AG04450 (cell line): Measurements from ENCODE around the gene FNDC3B. TPM values are rescaled to one million over a fixed set of nuclear protein-coding genes. Genes with fewer than 3 reads are reported as not detected.

Experiments
- CTCF ChIA-PET: fragments of 300-600, 350-600 bp; formaldehyde crosslinking; extraction: SDS; loops from one replicate; lab custom pipeline; 2022; ENCODE audit warnings: antibody characterized with exemption, inconsistent platforms; lab: Charles Lee
- POLR2A ChIA-PET: fragments of 350-600 bp; formaldehyde crosslinking; extraction: SDS; loops from one replicate; lab custom pipeline; 2021; ENCODE audit warnings: antibody characterized with exemption, inconsistent platforms; lab: Yijun Ruan, JAX
- DNase-seq: peaks from one replicate; pipeline ENCODE4 v3.0.0-alpha.2; 2011; ENCODE audit warnings: low read depth, low spot score
- H3K27ac ChIP-seq: one replicate; pipeline ENCODE4 v1.5.1; 2012; ENCODE audit warnings: low read depth, low read length, control low read depth
- H3K27me3 ChIP-seq: one replicate; pipeline ENCODE4 v1.6.0; 2012; ENCODE audit warnings: low read length; ENCODE audit not compliant: control insufficient read depth, insufficient read depth
- H3K4me3 ChIP-seq: 2 replicates; pipeline ENCODE4 v1.5.1; 2011; ENCODE audit warnings: mild to moderate bottlenecking, low read depth, low read length, control low read depth
- H3K9me3 ChIP-seq: 2 replicates; pipeline ENCODE4 v1.5.1; 2012; ENCODE audit warnings: low read length; ENCODE audit not compliant: control insufficient read depth, insufficient read depth
- polyA plus RNA-seq: library from polyadenylated mRNA; depleted of rRNA; stranded (reverse); fragments of >200 nt; gene quantifications from 2 replicates; pipeline ENCODE4 v1.2.3, GENCODE V29; 2011
- TF ChIP-seq, protein P1 (sequence below): IDR thresholded peaks from 2 replicates; pipeline ENCODE4 v1.5.1; 2011; ENCODE audit warnings: low read depth, low read length, control low read depth, inconsistent platforms

Gene FNDC3B
- polyA plus RNA-seq, 1 experiment = 39.5 TPM

DNA sequence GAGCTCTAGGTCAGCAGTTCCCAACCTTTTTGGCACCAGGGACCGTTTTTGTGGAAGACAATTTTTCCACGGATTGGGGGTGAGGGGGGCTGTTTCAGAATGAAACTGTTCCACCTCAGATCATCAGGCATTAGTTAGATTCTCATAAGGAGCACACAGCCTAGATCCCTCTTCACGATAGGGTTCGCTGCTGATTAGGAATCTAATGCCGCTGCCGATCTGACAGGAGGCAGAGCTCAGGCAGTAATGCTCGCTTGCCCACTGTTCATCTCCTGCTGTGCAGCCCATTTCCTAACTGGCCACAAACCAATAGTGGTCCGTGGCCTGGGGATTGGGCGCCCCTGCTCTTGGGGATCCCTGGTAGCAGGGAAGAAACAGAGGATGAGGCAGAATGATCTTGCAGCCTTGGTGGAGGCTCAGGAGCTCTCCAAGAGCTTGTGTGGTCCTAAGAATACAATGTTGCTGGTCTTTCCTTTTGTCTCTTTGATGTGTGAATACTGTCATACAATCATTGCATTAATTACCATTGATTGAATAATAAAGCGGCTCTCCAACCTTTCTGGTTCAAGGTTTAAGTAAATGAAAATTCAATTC is 183.2 kb downstream of the FNDC3B start:
- H3K9me3 ChIP-seq = no peaks in the 10 kb centered on the region
- POLR2A ChIA-PET = interaction anchor here (0.6 kb wide), 1 partner anchor 8 kb away, joined by 4 read pairs; no protein-coding TSS in a partner anchor
- H3K27me3 ChIP-seq = no peaks in the 10 kb centered on the region
- CTCF ChIA-PET = interaction anchor here (0.6 kb wide), 1 partner anchor 21 kb away, joined by 3 read pairs; no protein-coding TSS in a partner anchor
- H3K4me3 ChIP-seq = no peak overlapping the region
- DNase-seq = no peak
- TF ChIP-seq, protein P1, sequence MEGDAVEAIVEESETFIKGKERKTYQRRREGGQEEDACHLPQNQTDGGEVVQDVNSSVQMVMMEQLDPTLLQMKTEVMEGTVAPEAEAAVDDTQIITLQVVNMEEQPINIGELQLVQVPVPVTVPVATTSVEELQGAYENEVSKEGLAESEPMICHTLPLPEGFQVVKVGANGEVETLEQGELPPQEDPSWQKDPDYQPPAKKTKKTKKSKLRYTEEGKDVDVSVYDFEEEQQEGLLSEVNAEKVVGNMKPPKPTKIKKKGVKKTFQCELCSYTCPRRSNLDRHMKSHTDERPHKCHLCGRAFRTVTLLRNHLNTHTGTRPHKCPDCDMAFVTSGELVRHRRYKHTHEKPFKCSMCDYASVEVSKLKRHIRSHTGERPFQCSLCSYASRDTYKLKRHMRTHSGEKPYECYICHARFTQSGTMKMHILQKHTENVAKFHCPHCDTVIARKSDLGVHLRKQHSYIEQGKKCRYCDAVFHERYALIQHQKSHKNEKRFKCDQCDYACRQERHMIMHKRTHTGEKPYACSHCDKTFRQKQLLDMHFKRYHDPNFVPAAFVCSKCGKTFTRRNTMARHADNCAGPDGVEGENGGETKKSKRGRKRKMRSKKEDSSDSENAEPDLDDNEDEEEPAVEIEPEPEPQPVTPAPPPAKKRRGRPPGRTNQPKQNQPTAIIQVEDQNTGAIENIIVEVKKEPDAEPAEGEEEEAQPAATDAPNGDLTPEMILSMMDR = no peak
- H3K27ac ChIP-seq = no peak overlapping the region

DNA sequence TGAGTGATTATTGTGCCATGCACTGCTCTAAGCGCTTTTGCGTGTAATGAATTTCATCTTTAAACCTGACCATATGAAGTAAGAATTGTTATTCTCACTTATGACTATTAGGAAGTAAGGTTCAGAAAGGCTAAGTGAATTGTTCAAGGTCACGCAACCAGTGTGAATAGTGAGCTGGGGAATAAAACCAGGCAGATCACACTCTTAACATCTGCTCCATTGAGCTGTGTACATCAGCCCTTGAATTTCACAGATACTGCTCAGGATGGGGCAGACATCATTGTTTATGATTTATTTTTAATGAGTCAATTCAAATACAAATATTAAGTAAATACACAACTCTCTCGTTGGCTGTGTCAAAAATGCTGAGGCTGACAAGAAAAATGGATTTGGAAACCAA is 184.5 kb downstream of the FNDC3B start:
- H3K4me3 ChIP-seq = no peak overlapping the region
- H3K9me3 ChIP-seq = no peaks in the 10 kb centered on the region
- ChIA-PET POLR2A (no interaction called here), CTCF (interaction anchor here (0.5 to 0.9 kb wide), 2 partner anchors 108 to 577 kb away, joined by 3 to 4 read pairs; no protein-coding TSS in a partner anchor)
- no peak overlapping the region for H3K27ac ChIP-seq
- TF ChIP-seq, protein P1 = no peak
- DNase-seq = no peak
- H3K27me3 ChIP-seq = no peaks in the 10 kb centered on the region

DNA sequence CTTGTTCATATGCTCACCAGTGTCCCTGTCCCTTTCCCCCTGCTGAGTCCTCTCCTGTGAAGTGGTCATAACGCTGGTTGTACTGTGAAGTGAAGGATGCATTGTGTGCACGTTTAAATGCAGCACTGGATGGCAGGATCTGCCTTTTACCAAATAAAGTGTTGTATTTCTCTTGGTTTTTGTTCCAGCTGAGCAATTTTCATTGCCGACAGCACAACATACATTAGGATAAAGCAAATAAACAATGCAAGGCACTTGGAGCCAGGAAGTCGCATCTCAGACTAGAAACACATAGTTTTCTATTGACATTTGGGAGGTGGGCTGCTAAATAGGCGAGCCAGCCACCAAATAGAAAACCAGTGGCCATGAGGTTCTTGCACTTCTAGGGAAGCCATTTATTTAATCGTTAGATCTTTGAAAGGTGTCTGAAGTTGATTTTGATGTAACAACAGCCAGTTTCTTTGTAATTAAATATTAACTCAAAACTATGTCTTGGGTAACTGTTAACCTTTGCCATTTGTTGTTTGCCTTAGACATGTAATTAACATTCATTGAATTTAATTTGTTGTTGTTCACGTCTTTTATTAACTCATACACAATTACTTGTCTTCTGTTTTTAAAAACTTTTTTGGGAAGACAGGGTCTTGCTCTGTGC is 185.3 kb downstream of the FNDC3B start:
- Histone ChIP-seq H3K27me3 (no peaks in the 10 kb centered on the region), H3K27ac (no peak overlapping the region), H3K9me3 (no peaks in the 10 kb centered on the region), H3K4me3 (no peak overlapping the region)
- DNase-seq = no peak
- TF ChIP-seq, protein P1 = no peak
- POLR2A ChIA-PET = no interaction called here
- CTCF ChIA-PET = interaction anchor here (0.5 kb wide), 1 partner anchor 578 kb away, joined by 4 read pairs; no protein-coding TSS in a partner anchor

DNA sequence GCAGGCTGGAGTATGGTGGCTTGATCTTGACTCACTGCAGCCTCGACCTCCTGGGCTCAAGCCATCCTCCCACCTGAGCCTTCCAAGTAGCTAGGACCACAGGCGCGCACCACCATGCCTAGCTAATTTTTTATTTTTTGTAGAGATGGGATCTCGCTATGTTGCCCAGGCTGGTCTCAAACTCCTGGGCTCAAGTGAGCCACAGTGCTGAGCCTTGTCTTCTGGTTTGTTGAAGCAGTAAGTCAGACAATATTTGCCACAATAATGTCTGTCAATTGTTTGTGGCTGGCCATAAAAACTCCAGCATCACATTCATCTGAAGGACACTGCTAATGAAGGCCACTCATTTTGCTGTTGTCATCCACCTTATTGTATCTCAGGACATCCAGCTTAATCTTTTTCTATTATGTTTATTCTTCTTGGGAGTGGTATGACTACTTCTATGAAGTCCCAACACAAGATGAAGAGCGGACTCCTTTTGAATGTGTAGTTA is 185.9 kb downstream of the FNDC3B start:
- TF ChIP-seq, protein P1 = no peak
- no peak overlapping the region for H3K27ac ChIP-seq
- H3K27me3 ChIP-seq = no peaks in the 10 kb centered on the region
- H3K9me3 ChIP-seq = no peaks in the 10 kb centered on the region
- H3K4me3 ChIP-seq = no peak overlapping the region
- CTCF ChIA-PET = no interaction called here
- DNase-seq = no peak
- POLR2A ChIA-PET = no interaction called here

DNA sequence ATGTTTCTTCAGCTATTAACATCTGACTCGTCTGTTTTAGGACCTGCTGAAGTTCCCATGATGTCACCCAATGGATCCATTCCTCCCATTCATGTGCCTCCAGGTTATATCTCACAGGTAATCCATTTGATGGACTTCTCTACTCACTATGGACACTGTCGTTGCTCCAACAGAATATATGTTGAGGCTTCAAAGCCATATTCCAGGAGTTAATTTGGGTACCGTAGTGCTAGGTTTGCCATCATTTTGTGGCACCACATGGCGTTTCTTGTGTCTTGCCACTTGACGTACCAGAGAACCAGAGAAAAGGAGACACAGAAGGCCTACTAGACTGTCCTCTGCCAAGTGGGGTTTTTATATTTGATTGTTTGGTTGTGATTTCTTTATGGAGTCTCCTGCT is 187.5 kb downstream of the FNDC3B start:
- CTCF ChIA-PET = interaction anchor here (0.7 to 0.9 kb wide), 2 partner anchors 92 to 613 kb away, joined by 3 read pairs; no protein-coding TSS in a partner anchor
- POLR2A ChIA-PET = no interaction called here
- Histone ChIP-seq H3K27ac (no peak overlapping the region), H3K4me3 (no peak overlapping the region), H3K9me3 (no peaks in the 10 kb centered on the region), H3K27me3 (no peaks in the 10 kb centered on the region)
- DNase-seq = no peak
- TF ChIP-seq, protein P1 = no peak
